GM12878 (cell line): Measurements from ENCODE around the gene THUMPD3.

ENCODE experiments used
- CTCF ChIP-seq, 3 experiments: IDR thresholded peaks in 2 of 3; conservative IDR thresholded peaks in 1 of 3; 2 replicates each; pipeline ENCODE4 v1.5.1; 2011; ENCODE audit warnings: low read depth in 3 of 3, low read length in 3 of 3, mild to moderate bottlenecking in 3 of 3, control low read depth in 2 of 3, moderate library complexity in 2 of 3, inconsistent platforms in 1 of 3, mixed read lengths in 1 of 3; ENCODE audit not compliant: control insufficient read depth in 2 of 3, insufficient read depth in 1 of 3; ENCODE audit errors: extremely low read depth in 1 of 3
- EP300 ChIP-seq, 2 experiments: fragments of 150-350 bp in 1 of 2; IDR thresholded peaks; 2 replicates each; pipeline ENCODE4 v1.6.1; 2011 to 2012; ENCODE audit warnings: low read depth in 2 of 2, low read length in 2 of 2, borderline replicate concordance in 1 of 2, improper control_type of control experiment in 1 of 2, inconsistent platforms in 1 of 2; ENCODE audit not compliant: control insufficient read depth in 1 of 2
- POLR2A ChIP-seq: IDR thresholded peaks from 2 replicates; pipeline ENCODE4 v1.6.1; 2011; ENCODE audit warnings: low read depth, mild to moderate bottlenecking, low read length
- SMARCA5 ChIP-seq: fragments of 450-650 bp; IDR thresholded peaks from 2 replicates; pipeline ENCODE4 v1.6.1; 2017; ENCODE audit warnings: mild to moderate bottlenecking
- TF ChIP-seq, protein P1 (sequence below): IDR thresholded peaks from 2 replicates; pipeline ENCODE4 v1.6.1; 2011; ENCODE audit warnings: borderline replicate concordance, low read depth, mild to moderate bottlenecking, moderate library complexity, low read length; ENCODE audit not compliant: insufficient read depth, poor library complexity, severe bottlenecking

DNA sequence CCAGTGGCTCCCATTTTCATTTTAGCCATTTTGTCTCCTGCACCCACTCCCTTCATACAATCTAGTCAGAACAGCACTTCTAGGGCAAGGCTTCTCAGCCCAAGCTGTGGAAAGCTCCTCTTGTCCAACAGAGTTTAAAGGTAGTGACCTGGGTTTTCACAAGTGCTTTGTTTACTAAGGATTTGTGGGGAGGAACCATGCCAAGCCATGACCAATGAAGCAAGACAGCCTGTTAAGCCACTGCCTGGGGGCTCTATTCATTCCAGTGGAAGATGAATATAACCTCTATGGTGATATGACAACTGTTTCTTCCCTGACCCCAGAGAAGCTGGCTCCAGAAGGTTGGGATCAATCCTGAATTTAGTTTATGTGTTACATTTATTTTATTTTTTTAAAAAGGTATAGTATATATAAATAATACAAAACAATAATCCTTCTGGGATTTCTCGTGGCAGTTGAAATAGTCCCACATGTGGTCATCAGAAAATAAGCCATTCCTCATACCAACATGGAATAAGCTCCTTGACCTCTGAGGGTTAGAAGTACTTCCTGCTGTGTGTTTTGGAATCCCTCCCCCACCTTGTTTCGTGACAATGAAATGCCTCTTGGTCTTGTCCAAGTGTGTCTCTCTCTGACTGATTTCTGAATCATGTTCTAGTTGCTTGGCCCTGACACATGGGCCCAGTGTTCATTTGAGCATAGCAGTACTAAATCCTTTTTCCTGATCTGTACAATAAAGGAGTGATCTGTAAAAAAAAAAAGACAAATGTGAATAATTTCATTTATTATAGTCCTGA, 13.3 kb upstream of the THUMPD3 start:
- no peak for TF ChIP-seq POLR2A
- TF ChIP-seq CTCF (IDR thresholded peaks at IDR 0.05 in 2 of 3, conservative IDR thresholded peaks at IDR 0.05 in 1 of 3; ENCODE audit: control insufficient read depth in 2 of 3, extremely low read depth in 1 of 3, insufficient read depth in 1 of 3, low read depth in 3 of 3, low read length in 3 of 3): no peak
- no peak for TF ChIP-seq SMARCA5
- TF ChIP-seq, protein P1, sequence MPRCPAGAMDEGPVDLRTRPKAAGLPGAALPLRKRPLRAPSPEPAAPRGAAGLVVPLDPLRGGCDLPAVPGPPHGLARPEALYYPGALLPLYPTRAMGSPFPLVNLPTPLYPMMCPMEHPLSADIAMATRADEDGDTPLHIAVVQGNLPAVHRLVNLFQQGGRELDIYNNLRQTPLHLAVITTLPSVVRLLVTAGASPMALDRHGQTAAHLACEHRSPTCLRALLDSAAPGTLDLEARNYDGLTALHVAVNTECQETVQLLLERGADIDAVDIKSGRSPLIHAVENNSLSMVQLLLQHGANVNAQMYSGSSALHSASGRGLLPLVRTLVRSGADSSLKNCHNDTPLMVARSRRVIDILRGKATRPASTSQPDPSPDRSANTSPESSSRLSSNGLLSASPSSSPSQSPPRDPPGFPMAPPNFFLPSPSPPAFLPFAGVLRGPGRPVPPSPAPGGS: no peak
- no peak for TF ChIP-seq EP300 (IDR thresholded peaks at IDR 0.05; ENCODE audit: borderline replicate concordance in 1 of 2, control insufficient read depth in 1 of 2, low read depth in 2 of 2, low read length in 2 of 2)
